GM18951 (cell line): ENCODE data around the gene ZNF443.

Source experiments
- POLR2A ChIP-seq: IDR thresholded peaks from 4 replicates; pipeline ENCODE4 v1.6.1; 2011; ENCODE audit warnings: mild to moderate bottlenecking; ENCODE audit not compliant: insufficient read length, insufficient read depth; ENCODE audit errors: extremely low read depth
- in situ Hi-C: fragments of 300-500 bp; cut with MboI; formaldehyde crosslinking; loops from one replicate; pipeline ENCODE4 v1.12.0; 2022; ENCODE audit warnings: low sequenced_read_pairs, mixed read lengths, inconsistent platforms; ENCODE audit not compliant: unreplicated experiment

ZNF443 gene

GRCh38 chr19:12380444-12380737 is 60.4 kb downstream of the ZNF443 start:
- in situ Hi-C loops: no loop called here
- TF ChIP-seq POLR2A: no peak

DNA sequence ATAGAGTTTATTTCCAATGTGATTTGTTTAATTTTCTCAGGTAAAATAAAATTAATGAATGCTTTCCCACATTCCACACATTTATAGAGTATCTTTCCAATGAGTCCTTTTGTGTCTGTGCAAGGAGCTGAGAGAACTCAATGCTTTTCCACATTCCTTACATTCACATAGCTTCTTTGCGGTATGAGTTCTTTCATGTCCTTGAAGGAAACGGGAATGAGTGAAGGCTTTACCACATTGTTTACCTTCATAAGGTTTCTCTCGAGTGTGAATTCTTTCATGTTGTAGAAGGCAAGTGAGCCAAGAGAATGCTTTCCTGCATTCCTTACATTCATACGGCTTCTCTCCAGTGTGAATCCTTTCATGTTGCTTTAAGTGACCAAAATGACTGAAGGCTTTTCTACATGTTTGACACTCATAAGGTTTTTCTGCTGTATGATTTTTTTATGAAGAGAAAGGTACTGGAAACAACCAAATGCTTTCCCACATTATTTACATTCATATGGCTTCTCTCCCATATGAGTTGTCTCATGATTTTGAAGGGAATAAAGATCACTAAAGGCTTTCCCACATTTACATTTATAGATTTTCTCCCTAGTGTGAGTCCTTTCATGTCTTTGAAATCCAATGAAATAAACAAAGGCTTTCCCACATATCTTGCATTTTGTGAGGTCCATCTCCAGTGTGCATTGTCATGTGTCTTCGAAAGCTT is 60.9 kb downstream of the ZNF443 start:
- in situ Hi-C loops: no loop called here
- TF ChIP-seq POLR2A: no peak
